ENCODE results near the gene TMEM125. TPM values are rescaled to one million over a fixed set of nuclear protein-coding genes. Genes with fewer than 3 reads are reported as not detected.
A peak's percentile ranks its signal among the peaks of the same experiment; 100 is the strongest.

TMEM125 gene
- total RNA-seq, 2 donors from 2014 or later: not detected

DNA sequence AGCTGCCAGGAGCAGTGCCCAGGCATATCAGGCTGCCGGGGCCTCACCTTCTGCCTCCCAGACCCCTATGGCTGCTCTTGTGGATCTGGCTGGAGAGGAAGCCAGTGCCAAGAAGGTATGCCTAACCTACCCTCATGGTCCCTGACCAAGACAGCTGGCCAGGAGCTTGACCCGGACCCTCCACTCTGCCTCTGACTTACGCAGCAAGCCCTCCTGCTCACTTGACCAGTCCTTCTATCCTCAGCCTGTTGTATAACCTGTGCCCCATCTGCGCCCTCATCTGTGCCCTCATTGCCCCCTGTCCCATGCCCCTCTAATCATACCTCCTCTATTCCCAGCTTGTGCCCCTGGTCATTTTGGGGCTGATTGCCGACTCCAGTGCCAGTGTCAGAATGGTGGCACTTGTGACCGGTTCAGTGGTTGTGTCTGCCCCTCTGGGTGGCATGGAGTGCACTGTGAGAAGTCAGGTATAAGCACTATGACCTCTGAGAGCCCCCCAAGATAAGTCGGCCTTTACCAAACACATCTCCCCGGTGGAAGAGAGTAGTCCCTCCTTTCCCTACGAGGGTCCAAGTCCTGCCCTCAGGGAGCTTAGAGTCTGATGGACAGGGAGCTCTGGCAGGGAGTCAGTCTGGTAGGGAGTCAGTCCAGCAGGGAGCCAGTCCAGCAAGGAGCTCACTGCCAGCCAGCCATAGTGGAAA, 37.8 kb downstream of the TMEM125 start:
- Mint-ChIP-seq H3K36me3 (ENCODE audit: insufficient read depth in 2 of 2) (no peaks in the 10 kb centered on the region), H3K4me3 (no peak overlapping the region), H3K27ac (no peak overlapping the region), H3K27me3 (ENCODE audit: low read depth) (no peaks in the 10 kb centered on the region), H3K4me1 (ENCODE audit: low read depth) (no peaks in the 10 kb centered on the region), H3K9me3 (no peaks in the 10 kb centered on the region)
- DNase-seq (no peak), ATAC-seq (replicated peaks in 1 of 2) (no peak)

DNA sequence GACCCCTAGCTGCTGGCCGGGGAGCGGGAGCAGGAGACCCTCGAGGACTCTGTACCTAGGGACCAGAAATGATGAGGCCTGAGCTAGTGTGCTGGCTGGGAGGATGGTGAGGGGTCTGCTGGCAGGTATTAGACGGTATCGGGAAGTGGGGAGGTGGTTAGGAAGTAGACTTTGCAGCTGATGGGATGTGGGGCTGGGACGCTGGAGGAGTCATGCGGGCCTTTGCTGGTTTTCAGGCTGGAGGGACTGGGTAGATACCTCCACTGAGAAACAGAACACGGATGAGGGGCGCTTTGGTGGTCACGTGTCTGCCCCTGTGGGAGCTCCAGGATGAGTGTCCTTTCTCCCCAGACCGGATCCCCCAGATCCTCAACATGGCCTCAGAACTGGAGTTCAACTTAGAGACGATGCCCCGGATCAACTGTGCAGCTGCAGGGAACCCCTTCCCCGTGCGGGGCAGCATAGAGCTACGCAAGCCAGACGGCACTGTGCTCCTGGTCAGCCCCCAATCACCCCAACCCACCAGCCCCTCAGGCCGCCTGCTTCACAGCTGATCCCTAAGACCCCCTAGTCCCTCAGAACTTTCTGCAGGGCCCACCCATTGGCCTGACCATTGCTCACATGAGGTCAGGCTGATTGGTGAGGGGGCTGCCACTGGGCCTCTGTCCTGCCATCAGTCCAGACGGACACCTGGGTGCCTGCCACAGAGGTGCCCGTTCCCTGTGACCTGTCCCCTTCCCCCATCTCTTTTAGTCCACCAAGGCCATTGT, 39.0 kb downstream of the TMEM125 start:
- no peak for ATAC-seq (replicated peaks in 1 of 2)
- DNase-seq: no peak
- Mint-ChIP-seq H3K9me3 (no peaks in the 10 kb centered on the region), H3K4me1 (ENCODE audit: low read depth) (no peaks in the 10 kb centered on the region), H3K27me3 (ENCODE audit: low read depth) (no peaks in the 10 kb centered on the region), H3K27ac (no peak overlapping the region), H3K4me3 (no peak overlapping the region), H3K36me3 (ENCODE audit: insufficient read depth in 2 of 2) (no peaks in the 10 kb centered on the region)

DNA sequence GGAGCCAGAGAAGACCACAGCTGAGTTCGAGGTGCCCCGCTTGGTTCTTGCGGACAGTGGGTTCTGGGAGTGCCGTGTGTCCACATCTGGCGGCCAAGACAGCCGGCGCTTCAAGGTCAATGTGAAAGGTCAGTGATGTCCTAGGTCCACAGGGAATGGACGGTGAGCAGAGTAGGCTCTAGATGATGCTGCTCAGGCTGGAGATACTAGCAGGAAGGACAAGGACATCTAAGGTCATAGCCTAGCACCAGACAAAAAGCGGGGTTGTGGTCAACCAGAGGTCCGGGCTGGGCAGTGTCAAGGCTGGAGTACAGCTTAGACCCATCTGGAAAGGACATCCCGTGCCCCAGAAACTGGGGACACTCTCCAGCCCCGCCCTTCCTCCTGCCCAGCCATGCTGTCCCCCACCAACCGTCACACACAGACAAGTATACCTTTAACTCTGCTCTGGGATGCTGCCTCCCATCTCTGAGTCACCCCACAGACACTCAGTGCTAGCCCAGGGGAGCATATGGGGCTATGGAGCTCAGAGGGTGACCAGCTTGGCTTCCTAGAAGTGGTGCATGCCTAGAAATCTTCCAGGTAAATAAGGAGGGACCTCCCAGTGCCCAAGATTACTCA, 39.7 kb downstream of the TMEM125 start:
- Mint-ChIP-seq H3K36me3 (ENCODE audit: insufficient read depth in 2 of 2) (no peaks in the 10 kb centered on the region), H3K9me3 (no peaks in the 10 kb centered on the region), H3K27me3 (ENCODE audit: low read depth) (no peaks in the 10 kb centered on the region), H3K4me1 (ENCODE audit: low read depth) (no peaks in the 10 kb centered on the region), H3K4me3 (no peak overlapping the region), H3K27ac (no peak overlapping the region)
- DNase-seq (no peak), ATAC-seq (replicated peaks in 1 of 2) (peak in 1 of 2 donors; percentile 33)

GRCh38 chr1:43311521-43311920, 41.7 kb downstream of the TMEM125 start:
- Mint-ChIP-seq H3K9me3 (no peaks in the 10 kb centered on the region), H3K4me3 (no peak overlapping the region), H3K27me3 (ENCODE audit: low read depth) (no peaks in the 10 kb centered on the region), H3K27ac (no peak overlapping the region), H3K4me1 (ENCODE audit: low read depth) (no peaks in the 10 kb centered on the region), H3K36me3 (ENCODE audit: insufficient read depth in 2 of 2) (no peaks in the 10 kb centered on the region)
- DNase-seq: no peak
- no peak for ATAC-seq (replicated peaks in 1 of 2)

DNA sequence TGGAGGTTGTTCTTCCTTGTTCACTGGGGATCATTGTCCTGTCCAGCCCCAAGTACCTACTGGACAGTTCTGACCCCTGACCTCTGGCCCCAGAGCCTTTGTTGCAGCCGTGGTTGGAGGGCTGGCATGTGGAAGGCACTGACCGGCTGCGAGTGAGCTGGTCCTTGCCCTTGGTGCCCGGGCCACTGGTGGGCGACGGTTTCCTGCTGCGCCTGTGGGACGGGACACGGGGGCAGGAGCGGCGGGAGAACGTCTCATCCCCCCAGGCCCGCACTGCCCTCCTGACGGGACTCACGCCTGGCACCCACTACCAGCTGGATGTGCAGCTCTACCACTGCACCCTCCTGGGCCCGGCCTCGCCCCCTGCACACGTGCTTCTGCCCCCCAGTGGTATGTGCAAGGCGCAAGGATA, 42.4 kb downstream of the TMEM125 start:
- Mint-ChIP-seq H3K9me3 (no peaks in the 10 kb centered on the region), H3K27ac (no peak overlapping the region), H3K27me3 (ENCODE audit: low read depth) (no peaks in the 10 kb centered on the region), H3K4me1 (ENCODE audit: low read depth) (no peaks in the 10 kb centered on the region), H3K4me3 (no peak overlapping the region), H3K36me3 (ENCODE audit: insufficient read depth in 2 of 2) (no peaks in the 10 kb centered on the region)
- DNase-seq: no peak
- ATAC-seq (replicated peaks in 1 of 2): no peak

DNA sequence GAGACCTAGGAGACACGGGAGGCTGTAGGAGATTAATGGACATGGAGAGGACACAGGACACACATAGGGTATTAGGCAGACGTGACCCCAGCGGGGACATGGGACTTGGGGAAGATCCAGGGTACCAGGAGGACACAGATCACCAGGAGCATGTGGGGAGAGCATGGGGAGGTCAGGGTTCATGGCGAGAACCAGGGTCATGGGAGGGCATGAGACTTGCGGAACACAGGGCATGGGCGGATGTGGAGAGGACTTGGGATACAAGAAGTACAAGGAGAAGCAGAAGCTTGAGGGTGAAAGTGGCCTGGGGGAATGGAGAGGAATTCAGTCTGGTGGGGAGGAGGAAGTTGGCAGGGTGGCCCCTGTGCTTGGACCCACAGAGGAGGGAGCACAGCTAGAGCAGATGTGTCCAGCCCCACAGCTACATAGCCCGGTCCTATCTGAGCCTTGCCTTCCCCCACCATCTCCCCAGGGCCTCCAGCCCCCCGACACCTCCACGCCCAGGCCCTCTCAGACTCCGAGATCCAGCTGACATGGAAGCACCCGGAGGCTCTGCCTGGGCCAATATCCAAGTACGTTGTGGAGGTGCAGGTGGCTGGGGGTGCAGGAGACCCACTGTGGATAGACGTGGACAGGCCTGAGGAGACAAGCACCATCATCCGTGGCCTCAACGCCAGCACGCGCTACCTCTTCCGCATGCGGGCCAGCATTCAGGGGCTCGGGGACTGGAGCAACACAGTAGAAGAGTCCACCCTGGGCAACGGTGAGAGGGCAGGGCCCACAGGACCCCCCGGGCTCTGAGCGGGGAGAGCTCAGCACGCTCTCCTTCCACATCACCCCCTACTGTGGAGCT, 43.1 kb downstream of the TMEM125 start:
- no peak for DNase-seq
- Mint-ChIP-seq H3K27ac (no peak overlapping the region), H3K27me3 (ENCODE audit: low read depth) (no peaks in the 10 kb centered on the region), H3K4me3 (no peak overlapping the region), H3K9me3 (no peaks in the 10 kb centered on the region), H3K36me3 (ENCODE audit: insufficient read depth in 2 of 2) (no peaks in the 10 kb centered on the region), H3K4me1 (ENCODE audit: low read depth) (peaks cover 2% of the 10 kb centered on the region)
- ATAC-seq (replicated peaks in 1 of 2): no peak

GRCh38 chr1:43313771-43314170, 44.0 kb downstream of the TMEM125 start:
- H3K27ac Mint-ChIP-seq: no peak overlapping the region
- no peaks in the 10 kb centered on the region for H3K9me3 Mint-ChIP-seq
- no peak overlapping the region for H3K4me3 Mint-ChIP-seq
- no peaks in the 10 kb centered on the region for H3K36me3 Mint-ChIP-seq (ENCODE audit: insufficient read depth in 2 of 2)
- H3K4me1 Mint-ChIP-seq (ENCODE audit: low read depth): peaks cover 6% of the 10 kb centered on the region
- ATAC-seq (replicated peaks in 1 of 2) (no peak), DNase-seq (no peak)
- H3K27me3 Mint-ChIP-seq (ENCODE audit: low read depth): no peaks in the 10 kb centered on the region

DNA sequence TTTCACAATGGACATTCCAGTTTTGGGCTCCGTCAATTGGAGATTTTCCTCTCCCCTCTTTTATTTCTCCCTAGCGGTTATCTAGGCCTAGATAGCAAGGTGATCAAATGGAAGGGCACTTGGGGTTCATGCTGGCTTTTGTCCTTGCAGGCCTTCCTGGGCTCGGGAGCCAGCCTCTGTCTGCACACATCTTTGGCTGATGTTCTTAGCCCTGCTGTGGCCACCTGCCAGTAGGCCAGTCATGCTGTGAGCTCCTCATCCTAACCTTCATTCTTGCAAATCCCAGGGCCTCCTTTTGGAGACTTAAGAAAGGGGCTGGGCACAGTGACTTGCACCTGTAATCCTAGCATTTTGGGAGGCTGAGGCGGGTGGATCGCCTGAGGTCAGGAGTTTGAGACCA, 44.5 kb downstream of the TMEM125 start:
- no peak for ATAC-seq (replicated peaks in 1 of 2)
- Mint-ChIP-seq H3K4me1 (ENCODE audit: low read depth) (peaks cover 6% of the 10 kb centered on the region), H3K27ac (no peak overlapping the region), H3K9me3 (no peaks in the 10 kb centered on the region), H3K4me3 (no peak overlapping the region), H3K36me3 (ENCODE audit: insufficient read depth in 2 of 2) (no peaks in the 10 kb centered on the region), H3K27me3 (ENCODE audit: low read depth) (no peaks in the 10 kb centered on the region)
- no peak for DNase-seq

DNA sequence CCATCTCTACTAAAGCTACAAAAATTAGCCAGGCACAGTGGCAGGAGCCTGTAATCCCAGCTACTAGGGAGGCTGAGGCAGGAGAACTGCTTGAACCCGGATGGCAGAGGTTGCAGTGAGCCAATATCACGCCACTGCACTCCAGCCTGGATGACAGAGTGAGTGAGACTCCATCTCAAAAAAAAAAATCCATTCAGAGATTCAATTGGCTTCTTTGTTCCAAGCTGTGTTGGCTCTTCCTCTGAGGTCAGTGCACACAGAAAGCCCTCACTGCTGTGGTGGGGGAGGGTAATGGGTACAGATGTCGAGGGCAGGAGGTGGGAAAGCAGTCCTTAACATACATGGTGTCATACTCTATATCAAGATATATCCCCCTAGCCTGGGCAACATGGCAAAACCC, 45.7 kb downstream of the TMEM125 start:
- no peak overlapping the region for H3K4me3 Mint-ChIP-seq
- peaks cover 6% of the 10 kb centered on the region for H3K4me1 Mint-ChIP-seq (ENCODE audit: low read depth)
- ATAC-seq (replicated peaks in 1 of 2): no peak
- H3K9me3 Mint-ChIP-seq: no peaks in the 10 kb centered on the region
- H3K27ac Mint-ChIP-seq: no peak overlapping the region
- no peaks in the 10 kb centered on the region for H3K36me3 Mint-ChIP-seq (ENCODE audit: insufficient read depth in 2 of 2)
- no peaks in the 10 kb centered on the region for H3K27me3 Mint-ChIP-seq (ENCODE audit: low read depth)
- no peak for DNase-seq

DNA sequence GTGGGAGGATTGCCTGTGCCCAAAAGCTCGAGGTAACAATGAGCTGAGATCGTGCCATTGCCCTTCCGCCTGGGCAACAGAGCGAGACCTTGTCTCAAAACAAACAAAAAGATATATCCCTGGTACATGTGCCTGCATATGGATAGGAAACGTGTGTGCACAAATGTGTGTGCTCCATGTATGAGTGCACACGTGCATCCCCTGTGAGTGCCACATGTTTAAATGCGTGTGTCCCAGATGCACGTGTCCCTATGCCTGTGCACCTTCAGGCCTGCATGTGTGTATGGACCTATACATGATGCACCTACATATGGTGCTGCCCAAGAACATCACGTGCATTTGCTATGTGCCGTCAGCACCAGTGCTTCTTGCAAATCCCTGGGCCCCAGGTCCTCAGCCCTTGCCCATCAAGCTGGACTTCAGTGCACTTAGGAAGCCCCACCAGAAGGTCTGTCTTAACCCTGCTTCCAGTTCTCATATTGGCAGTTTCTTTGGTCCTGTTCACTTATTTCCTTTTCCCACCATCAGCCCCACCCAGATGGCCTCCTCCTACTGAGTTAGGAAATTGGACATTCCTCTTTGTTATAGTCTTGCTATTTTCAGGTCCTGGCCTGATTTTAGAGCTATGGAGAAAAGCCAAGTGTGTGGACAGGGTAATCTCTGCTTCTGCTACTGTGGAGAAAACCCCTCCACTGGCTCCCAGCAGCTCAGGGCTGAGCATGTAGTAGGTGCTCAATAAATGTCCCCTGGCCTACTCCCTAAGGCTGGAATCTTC, 46.4 kb downstream of the TMEM125 start:
- Mint-ChIP-seq H3K4me3 (no peak overlapping the region), H3K27ac (no peak overlapping the region), H3K27me3 (ENCODE audit: low read depth) (no peaks in the 10 kb centered on the region), H3K9me3 (no peaks in the 10 kb centered on the region), H3K36me3 (ENCODE audit: insufficient read depth in 2 of 2) (no peaks in the 10 kb centered on the region), H3K4me1 (ENCODE audit: low read depth) (peaks cover 6% of the 10 kb centered on the region)
- no peak for ATAC-seq (replicated peaks in 1 of 2)
- DNase-seq: no peak

- Mint-ChIP-seq H3K36me3 (ENCODE audit: insufficient read depth in 2 of 2) (no peaks in the 10 kb centered on the region), H3K27me3 (ENCODE audit: low read depth) (no peaks in the 10 kb centered on the region), H3K4me1 (ENCODE audit: low read depth) (peaks cover 6% of the 10 kb centered on the region), H3K27ac (no peak overlapping the region), H3K9me3 (no peaks in the 10 kb centered on the region), H3K4me3 (no peak overlapping the region)
- no peak for ATAC-seq (replicated peaks in 1 of 2)
- DNase-seq: no peak
These were observed 47.1 kb downstream of the TMEM125 start for GRCh38 chr1:43316738-43317520.

Data from activated T-cell treated with anti-CD3 and anti-CD28 coated beads, Interleukin-2, amount 50 U/mL, for 72 hours (primary cell).